ENCODE data around the gene C1QC.

- TF ChIP-seq CTCF (conservative IDR thresholded peaks at IDR 0.05; ENCODE audit: low read depth, low read length) (no peak), EZH2 (IDR thresholded peaks at IDR 0.05; ENCODE audit: borderline replicate concordance, low read depth, low read length, poor library complexity, severe bottlenecking) (no peak)
Measured at GRCh38 chr1:22652881-22653316, 9.5 kb downstream of the C1QC start, which contains the start of gene C1QB.

Data from A673 (cell line).